IMR-90 (cell line): ENCODE data around the gene PKHD1. TPM values are rescaled to one million over a fixed set of nuclear protein-coding genes. Genes with fewer than 3 reads are reported as not detected.

Source experiments
- ATAC-seq: fragments of 200-7000 bp; cut with Tn5 transposase; 2 replicates; pipeline ENCODE4 v1.9.1; 2020; ENCODE audit warnings: low read depth, mild to moderate bottlenecking, moderate library complexity
- BruUV-seq: library from RNA; stranded (reverse); fragments of 400-500 nt; replicated peaks from 2 replicates; lab custom pipeline; 2021; lab: Mats Ljungman, UMichigan
- CTCF ChIA-PET: fragments of 300-600 bp; formaldehyde crosslinking; extraction: SDS; loops from one replicate; lab custom pipeline; 2021; ENCODE audit warnings: antibody characterized with exemption; lab: Yijun Ruan, JAX
- POLR2A ChIA-PET: fragments of 300-600 bp; sonication (Branson Sonifier 250); formaldehyde crosslinking; loops from one replicate; lab custom pipeline; 2022; ENCODE audit warnings: antibody characterized with exemption; ENCODE audit not compliant: unreplicated experiment; lab: Charles Lee
- DNase-seq: peaks from one replicate; pipeline ENCODE4 v3.0.0; 2013
- H2AFZ ChIP-seq: replicated peaks from 2 replicates; pipeline ENCODE3; 2013; ENCODE audit warnings: low read length, mild to moderate bottlenecking; ENCODE audit not compliant: poor library complexity
- H2AK5ac ChIP-seq: 2 replicates; pipeline ENCODE4 v1.6.1; 2013; ENCODE audit warnings: low read depth, low read length, inconsistent platforms
- H2AK9ac ChIP-seq: replicated peaks from 2 replicates; pipeline ENCODE3; 2013; ENCODE audit warnings: mild to moderate bottlenecking, low read depth, low read length, moderate library complexity; ENCODE audit not compliant: poor library complexity
- H2BK120ac ChIP-seq: 2 replicates; pipeline ENCODE4 v1.6.1; 2013; ENCODE audit warnings: low read depth, low read length, inconsistent platforms
- H2BK15ac ChIP-seq: 3 replicates; pipeline ENCODE4 v1.6.1; 2013; ENCODE audit warnings: low read depth, low read length, inconsistent platforms
- H2BK20ac ChIP-seq: 2 replicates; pipeline ENCODE4 v1.6.1; 2013; ENCODE audit warnings: low read depth, mild to moderate bottlenecking, inconsistent platforms, low read length, moderate library complexity
- H2BK5ac ChIP-seq: 2 replicates; pipeline ENCODE4 v1.6.1; 2013; ENCODE audit warnings: mild to moderate bottlenecking, low read depth, low read length, inconsistent platforms; ENCODE audit not compliant: poor library complexity, severe bottlenecking
- H3K14ac ChIP-seq: replicated peaks from 2 replicates; pipeline ENCODE4 v1.6.1; 2013; ENCODE audit warnings: low read depth, low read length, inconsistent platforms
- H3K18ac ChIP-seq: 2 replicates; pipeline ENCODE4 v1.6.1; 2013; ENCODE audit warnings: low read depth, low read length, control low read depth
- H3K23ac ChIP-seq: 2 replicates; pipeline ENCODE4 v1.6.1; 2013; ENCODE audit warnings: low read depth, low read length, inconsistent platforms
- H3K27ac ChIP-seq: 2 replicates; pipeline ENCODE4 v1.5.1; 2013; ENCODE audit warnings: mild to moderate bottlenecking, control low read depth, low read length; ENCODE audit not compliant: insufficient read depth
- H3K27me3 ChIP-seq: 2 replicates; pipeline ENCODE4 v1.6.1; 2013; ENCODE audit warnings: low read length; ENCODE audit not compliant: control insufficient read depth, insufficient read depth
- H3K36me3 ChIP-seq: 2 replicates; pipeline ENCODE4 v1.6.1; 2013; ENCODE audit warnings: low read length, mixed read lengths; ENCODE audit not compliant: control insufficient read depth, insufficient read depth
- H3K4ac ChIP-seq: 2 replicates; pipeline ENCODE4 v1.6.1; 2013; ENCODE audit warnings: low read depth, low read length, inconsistent platforms
- H3K4me1 ChIP-seq: 2 replicates; pipeline ENCODE4 v1.6.1; 2013; ENCODE audit warnings: low read length, mixed read lengths; ENCODE audit not compliant: control insufficient read depth, insufficient read depth
- H3K4me2 ChIP-seq: 2 replicates; pipeline ENCODE4 v1.6.1; 2013; ENCODE audit warnings: low read depth, mild to moderate bottlenecking, control low read depth, low read length, moderate library complexity
- H3K4me3 ChIP-seq: 2 replicates; pipeline ENCODE4 v1.5.1; 2013; ENCODE audit warnings: low read depth, mild to moderate bottlenecking, control low read depth, low read length, moderate library complexity; ENCODE audit not compliant: insufficient read depth
- H3K56ac ChIP-seq: 2 replicates; pipeline ENCODE4 v1.6.1; 2013; ENCODE audit warnings: low read length, inconsistent platforms; ENCODE audit not compliant: insufficient read depth; ENCODE audit errors: extremely low read depth
- H3K79me1 ChIP-seq, 2 experiments: 2 replicates each; pipeline ENCODE4 v1.6.1; 2013; ENCODE audit warnings: low read length in 2 of 2, inconsistent platforms in 1 of 2, low read depth in 1 of 2
- H3K9ac ChIP-seq: 2 replicates; pipeline ENCODE4 v1.6.1; 2013; ENCODE audit warnings: low read depth, low read length, control low read depth
- H3K9me1 ChIP-seq: 2 replicates; pipeline ENCODE4 v1.6.1; 2013; ENCODE audit warnings: low read length, inconsistent platforms; ENCODE audit not compliant: insufficient read depth
- H3K9me3 ChIP-seq: 2 replicates; pipeline ENCODE4 v1.6.1; 2013; ENCODE audit warnings: low read length; ENCODE audit not compliant: control insufficient read depth, insufficient read depth
- H4K20me1 ChIP-seq: 2 replicates; pipeline ENCODE4 v1.6.1; 2013; ENCODE audit warnings: low read length, inconsistent platforms; ENCODE audit not compliant: insufficient read depth
- H4K5ac ChIP-seq: 2 replicates; pipeline ENCODE4 v1.6.1; 2013; ENCODE audit warnings: mild to moderate bottlenecking, low read depth, low read length, control low read depth
- H4K8ac ChIP-seq, 2 experiments: 2 replicates each; pipeline ENCODE4 v1.6.1; 2013; ENCODE audit warnings: low read depth in 2 of 2, low read length in 2 of 2, control low read depth in 1 of 2, inconsistent platforms in 1 of 2
- H4K91ac ChIP-seq: 2 replicates; pipeline ENCODE4 v1.6.1; 2013; ENCODE audit warnings: low read depth, low read length, inconsistent platforms; ENCODE audit not compliant: insufficient read depth
- BHLHE40 ChIP-seq: fragments of 150-350 bp; IDR thresholded peaks from 2 replicates; pipeline ENCODE4 v1.6.1; 2016; ENCODE audit warnings: mild to moderate bottlenecking, low read depth, low read length
- FOS ChIP-seq: fragments of 150-350 bp; IDR thresholded peaks from 2 replicates; pipeline ENCODE4 v1.6.1; 2016; ENCODE audit warnings: low read depth, low read length
- MAFK ChIP-seq: IDR thresholded peaks from 2 replicates; pipeline ENCODE4 v1.6.1; 2012; ENCODE audit warnings: low read depth, low read length, improper control_type of control experiment
- MXI1 ChIP-seq: IDR thresholded peaks from 2 replicates; pipeline ENCODE4 v1.6.1; 2012; ENCODE audit warnings: low read depth, mild to moderate bottlenecking, low read length, moderate library complexity, borderline replicate concordance
- WGBS, 2 experiments: methylation state at CpG; one replicate each; pipeline versions ENCODE4 v1.1.5 to v1.1.7; 2013; ENCODE audit warnings: missing lambda C conversion rate in 2 of 2; ENCODE audit not compliant: insufficient read length in 1 of 2; ENCODE audit errors: extremely low coverage in 2 of 2; 5-methylcytosine and 5-hydroxymethylcytosine counted together
- dilution Hi-C: fragments of 300-500 bp; cut with HindIII; formaldehyde crosslinking; loops from one replicate; pipeline ENCODE4 v1.14.3; 2018; ENCODE audit warnings: low sequenced_read_pairs; ENCODE audit not compliant: unreplicated experiment
- in situ Hi-C: fragments of 300-500 bp; cut with MboI; formaldehyde crosslinking; loops from 3 replicates; pipeline ENCODE4 v1.14.3; 2019; ENCODE audit warnings: low sequenced_read_pairs, inconsistent platforms, mixed read lengths
- intact Hi-C: fragments of 100-400 bp; cut with micrococcal nuclease; formaldehyde crosslinking; loops from 2 replicates; pipeline ENCODE4 v1.10.0; 2022
- polyA plus RNA-seq, 3 experiments: library from polyadenylated mRNA; depleted of rRNA; stranded (reverse); fragments of >200 nt; gene quantifications; 2 replicates each; pipeline ENCODE4 v1.2.3, GENCODE V29; 2012; ENCODE audit warnings: low replicate concordance in 1 of 3
- total RNA-seq: library from RNA; depleted of rRNA; stranded (reverse); fragments of >200 nt; gene quantifications from 2 replicates; pipeline ENCODE4 v1.2.3, GENCODE V29; 2012
- TF ChIP-seq, protein P1 (sequence below): fragments of 150-350 bp; IDR thresholded peaks from 2 replicates; pipeline ENCODE4 v1.6.1; 2017; ENCODE audit warnings: mild to moderate bottlenecking, antibody characterized with exemption, low read length, low read depth

PKHD1 gene
- total and polyA plus RNA-seq, 2 of the 4 experiments (the other 2 are of a cell fraction): not detected

DNA sequence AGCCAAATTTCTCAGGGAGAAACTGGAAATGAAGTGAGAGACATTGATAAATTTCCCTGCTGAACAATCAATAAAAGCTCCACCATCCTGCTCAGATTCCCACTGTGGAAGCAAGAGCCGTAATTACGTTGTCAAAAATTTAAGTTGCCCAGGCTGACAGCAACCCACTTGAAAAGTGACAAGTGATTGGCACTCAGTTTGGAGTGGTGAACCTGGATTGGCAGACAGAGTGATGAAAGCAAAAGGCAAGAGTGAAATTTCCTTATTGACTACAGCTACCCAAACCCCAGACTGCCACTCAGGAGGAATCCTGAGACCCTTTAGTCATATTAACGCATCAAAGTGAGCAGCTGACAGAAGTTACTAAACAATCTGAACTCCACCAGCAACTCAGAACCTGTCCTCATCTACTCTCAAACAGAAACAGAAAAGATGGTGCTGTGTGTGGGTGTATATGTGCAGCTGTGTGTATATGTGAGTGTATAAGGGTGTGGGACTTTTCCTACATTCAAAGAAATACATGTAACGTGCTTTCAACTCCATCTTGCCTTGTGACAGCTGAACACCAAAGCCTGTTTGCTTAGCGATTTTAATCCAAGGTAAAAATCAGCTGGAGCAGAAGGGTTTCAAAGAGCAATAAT, 157.4 kb downstream of the PKHD1 start:
- H2AK5ac ChIP-seq: no peak overlapping the region
- H3K9me1 ChIP-seq: no peaks in the 10 kb centered on the region
- no peak for ATAC-seq
- no peak overlapping the region for H3K27ac ChIP-seq
- H4K8ac ChIP-seq: no peak overlapping the region
- no peak overlapping the region for H3K23ac ChIP-seq
- TF ChIP-seq MAFK (no peak), FOS (no peak), BHLHE40 (no peak), MXI1 (no peak)
- TF ChIP-seq, protein P1, sequence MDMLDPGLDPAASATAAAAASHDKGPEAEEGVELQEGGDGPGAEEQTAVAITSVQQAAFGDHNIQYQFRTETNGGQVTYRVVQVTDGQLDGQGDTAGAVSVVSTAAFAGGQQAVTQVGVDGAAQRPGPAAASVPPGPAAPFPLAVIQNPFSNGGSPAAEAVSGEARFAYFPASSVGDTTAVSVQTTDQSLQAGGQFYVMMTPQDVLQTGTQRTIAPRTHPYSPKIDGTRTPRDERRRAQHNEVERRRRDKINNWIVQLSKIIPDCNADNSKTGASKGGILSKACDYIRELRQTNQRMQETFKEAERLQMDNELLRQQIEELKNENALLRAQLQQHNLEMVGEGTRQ: no peak
- H3K9me3 ChIP-seq: no peaks in the 10 kb centered on the region
- ChIA-PET POLR2A (no interaction called here), CTCF (no interaction called here)
- intact Hi-C loops: no loop called here
- H3K4me2 ChIP-seq: no peak overlapping the region
- no peak overlapping the region for H3K18ac ChIP-seq
- DNase-seq: no peak
- H3K79me1 ChIP-seq: no peaks in the 10 kb centered on the region
- H3K4me1 ChIP-seq: no peaks in the 10 kb centered on the region
- no peak overlapping the region for H2AK9ac ChIP-seq
- H3K36me3 ChIP-seq: no peaks in the 10 kb centered on the region
- no peak overlapping the region for H2AFZ ChIP-seq
- H3K4ac ChIP-seq: no peak overlapping the region
- H2BK5ac ChIP-seq: no peak overlapping the region
- no peak overlapping the region for H3K56ac ChIP-seq
- H2BK20ac ChIP-seq: no peak overlapping the region
- H3K9ac ChIP-seq: no peak overlapping the region
- BruUV-seq: no TSS peak
- H3K27me3 ChIP-seq: no peaks in the 10 kb centered on the region
- H4K5ac ChIP-seq: no peak overlapping the region
- H3K14ac ChIP-seq: no peak overlapping the region
- in situ Hi-C loops: no loop called here
- H4K20me1 ChIP-seq: no peaks in the 10 kb centered on the region
- dilution Hi-C loops: no loop called here
- no peak overlapping the region for H3K4me3 ChIP-seq
- H2BK15ac ChIP-seq: no peak overlapping the region
- no peak overlapping the region for H2BK120ac ChIP-seq
- no peak overlapping the region for H4K91ac ChIP-seq
- WGBS, 2 experiments: no CpG with 5 or more reads among the region's 5 CpGs
